Activated naive CD4-positive, alpha-beta T cell treated with Interleukin-2 at 50 U/mL for 16 hours (primary cell): Measurements from ENCODE around the gene KRTAP4-9.
"Not testable (repeated sequence)": the region's sequence is repeated elsewhere in the genome, so short reads cannot be mapped to it uniquely, and the experiment has no call there.

ENCODE experiments used
- DNase-seq: peaks from one replicate; pipeline ENCODE4 v3.0.0-alpha.2; 2020

KRTAP4-9 gene

DNA sequence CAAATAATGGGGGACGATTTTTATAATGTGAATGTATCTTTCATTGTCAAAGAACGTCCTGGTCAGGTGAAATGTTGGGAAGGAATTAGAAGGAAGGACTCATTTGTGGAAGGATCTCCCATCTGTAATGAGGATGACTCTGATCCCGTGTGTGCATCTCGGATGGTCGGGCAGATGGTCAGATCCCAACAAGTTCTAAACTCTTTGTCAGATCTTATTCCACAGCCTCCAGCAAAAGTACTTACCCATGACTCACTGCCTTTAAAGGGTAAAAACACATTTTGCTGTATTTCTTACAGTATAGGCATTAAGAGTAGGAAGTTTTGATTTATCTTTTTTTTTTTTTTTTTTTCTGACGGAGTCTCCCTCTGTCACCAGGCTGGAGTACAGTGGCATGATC, 6.7 kb upstream of the KRTAP4-9 start:
- no peak for DNase-seq

DNA sequence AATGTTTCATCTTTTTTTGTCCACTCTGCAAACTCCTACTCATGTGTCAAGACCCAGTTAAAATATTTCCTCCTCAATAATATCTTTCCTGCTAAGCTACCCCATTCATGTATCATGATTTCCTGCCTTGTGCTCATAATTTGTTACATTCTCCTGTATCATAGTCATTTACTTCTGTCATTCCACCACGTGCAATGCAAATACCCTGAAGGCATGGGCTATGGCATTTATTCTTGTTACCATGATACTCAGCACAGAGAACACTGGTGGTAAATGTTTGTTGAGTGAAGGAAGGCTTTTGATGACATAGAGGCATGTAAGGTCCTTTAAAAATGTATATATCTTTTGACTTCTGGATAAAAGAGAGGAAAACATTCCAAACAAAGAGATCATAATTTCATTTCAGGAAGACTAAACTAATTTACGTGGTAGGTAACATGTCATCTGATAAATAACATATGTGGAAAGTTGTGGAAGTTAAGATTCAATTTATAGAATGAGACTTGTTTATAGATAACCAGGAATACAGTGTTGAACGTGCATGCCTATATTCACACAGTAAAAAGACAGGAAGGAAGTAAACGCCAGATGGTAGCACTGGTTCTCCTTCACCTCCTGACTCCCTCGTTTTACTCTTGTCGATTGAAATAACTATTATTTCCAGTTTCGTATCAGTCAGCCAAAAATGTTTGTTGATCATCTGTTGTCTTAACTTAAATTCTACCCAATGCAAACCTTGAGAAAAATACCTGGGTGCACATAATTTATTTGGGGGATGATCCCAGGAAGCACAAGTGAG, 5.3 kb upstream of the KRTAP4-9 start:
- not testable (repeated sequence) for DNase-seq

DNA sequence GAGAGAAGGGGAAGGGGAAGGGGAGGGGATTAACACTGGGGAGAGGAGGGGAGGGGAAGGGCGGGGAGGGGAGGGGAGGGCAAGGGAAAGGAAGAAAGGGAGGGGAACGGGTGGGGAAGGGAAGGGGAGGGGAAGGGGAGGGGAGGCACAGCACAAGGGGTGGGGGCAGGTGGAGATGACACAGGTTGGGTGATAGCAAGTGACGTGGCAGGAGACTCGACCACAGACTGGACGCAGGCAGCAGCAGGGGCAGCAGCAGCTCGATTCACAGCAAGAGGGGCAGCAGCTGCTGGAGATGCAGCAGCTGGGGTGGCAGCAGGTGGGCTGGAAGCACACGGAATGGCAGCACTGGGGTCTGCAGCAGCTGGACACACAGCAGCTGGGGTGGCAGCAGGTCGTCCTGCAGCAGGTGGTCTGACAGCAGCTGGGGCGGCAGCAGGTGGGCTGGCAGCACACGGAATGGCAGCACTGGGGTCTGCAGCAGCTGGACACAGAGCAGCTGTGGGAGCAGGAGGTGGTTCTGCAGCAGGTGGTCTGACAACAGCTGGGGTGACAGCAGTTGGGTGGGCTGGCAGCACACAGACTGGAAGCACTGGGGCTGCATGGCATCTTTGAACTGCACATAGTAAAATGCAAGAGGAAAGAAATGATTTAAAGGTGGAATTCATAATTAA, 3.5 kb upstream of the KRTAP4-9 start, which contains the start of gene KRTAP4-16:
Gene KRTAP4-16, minus strand, starts transcription at position 624 of the 674 bp plus-strand sequence. Its CDS starts 0 bp downstream, at position 624.
- no peak for DNase-seq

DNA sequence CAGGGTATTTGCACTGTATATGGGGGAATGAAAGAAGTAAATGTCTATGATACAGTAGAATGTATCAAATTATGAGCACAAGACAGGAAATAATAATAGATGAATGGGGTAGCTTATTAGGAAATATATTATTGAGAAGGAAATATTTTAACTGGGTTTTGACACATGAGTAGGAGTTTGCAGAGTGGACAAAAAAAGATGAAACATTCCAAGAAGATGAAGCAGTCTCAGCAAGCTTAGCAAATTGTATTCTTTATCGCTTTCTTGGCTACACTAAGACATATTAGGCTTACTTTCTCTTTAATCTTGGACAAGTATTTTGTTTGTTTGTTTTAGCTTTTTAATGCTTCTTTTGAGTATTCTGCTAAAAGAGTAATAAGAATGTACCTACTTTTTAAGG, 1.3 kb upstream of the KRTAP4-9 start:
- no peak for DNase-seq

DNA sequence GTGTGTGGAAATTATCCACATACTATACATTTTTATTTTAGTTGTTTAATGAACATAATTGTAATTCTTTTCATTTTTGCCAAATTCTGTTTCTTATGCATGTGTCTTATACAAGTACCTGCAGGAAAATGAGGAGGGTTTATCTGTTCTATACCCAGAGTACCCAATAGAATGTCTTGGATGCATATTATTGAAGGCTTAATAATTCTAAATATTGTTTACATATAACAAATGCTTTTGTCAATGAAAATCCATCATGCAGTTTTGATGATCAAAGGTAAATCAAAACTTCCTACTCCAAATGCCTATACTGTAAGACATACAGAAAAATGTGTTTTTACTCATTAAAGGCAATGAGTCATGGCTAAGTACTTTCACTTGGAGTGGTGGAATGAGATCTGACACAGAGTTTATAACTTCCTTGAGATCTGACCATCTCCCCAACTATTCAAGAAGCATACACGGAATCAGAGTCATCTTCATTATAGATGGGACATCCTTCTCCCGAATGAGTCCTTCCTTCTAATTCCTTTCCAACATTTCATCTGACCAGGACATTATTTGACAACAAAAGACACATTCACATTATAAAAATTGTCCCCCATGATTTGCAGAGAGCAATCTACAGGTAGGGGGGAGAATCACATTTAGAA, 677 bp upstream of the KRTAP4-9 start:
- not testable (repeated sequence) for DNase-seq

DNA sequence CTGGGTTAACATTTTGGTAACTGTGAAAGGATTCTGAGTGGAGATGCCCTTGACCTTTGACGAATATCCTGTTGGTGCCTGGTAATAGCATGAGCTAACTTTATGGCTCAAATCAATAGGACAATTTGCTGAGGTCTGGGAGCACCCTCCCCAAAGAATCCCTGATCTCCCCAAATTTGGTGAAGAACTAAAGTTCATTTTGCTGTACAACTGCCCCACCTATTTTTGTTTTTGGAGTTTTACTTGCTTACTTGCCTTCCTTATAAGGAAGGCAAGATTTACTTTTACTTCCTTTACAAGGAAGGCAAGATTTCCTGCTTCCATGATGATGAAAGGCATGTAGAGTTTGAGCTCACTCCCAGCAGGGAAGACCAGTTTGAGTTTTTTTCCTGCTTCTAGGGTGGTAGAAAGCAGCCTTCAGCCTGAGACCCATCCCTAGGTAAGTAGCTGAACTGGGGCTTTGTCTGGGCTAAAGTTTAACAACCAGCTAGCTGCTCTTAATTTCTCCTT, 2.8 kb downstream of the KRTAP4-9 start:
- no peak for DNase-seq

DNA sequence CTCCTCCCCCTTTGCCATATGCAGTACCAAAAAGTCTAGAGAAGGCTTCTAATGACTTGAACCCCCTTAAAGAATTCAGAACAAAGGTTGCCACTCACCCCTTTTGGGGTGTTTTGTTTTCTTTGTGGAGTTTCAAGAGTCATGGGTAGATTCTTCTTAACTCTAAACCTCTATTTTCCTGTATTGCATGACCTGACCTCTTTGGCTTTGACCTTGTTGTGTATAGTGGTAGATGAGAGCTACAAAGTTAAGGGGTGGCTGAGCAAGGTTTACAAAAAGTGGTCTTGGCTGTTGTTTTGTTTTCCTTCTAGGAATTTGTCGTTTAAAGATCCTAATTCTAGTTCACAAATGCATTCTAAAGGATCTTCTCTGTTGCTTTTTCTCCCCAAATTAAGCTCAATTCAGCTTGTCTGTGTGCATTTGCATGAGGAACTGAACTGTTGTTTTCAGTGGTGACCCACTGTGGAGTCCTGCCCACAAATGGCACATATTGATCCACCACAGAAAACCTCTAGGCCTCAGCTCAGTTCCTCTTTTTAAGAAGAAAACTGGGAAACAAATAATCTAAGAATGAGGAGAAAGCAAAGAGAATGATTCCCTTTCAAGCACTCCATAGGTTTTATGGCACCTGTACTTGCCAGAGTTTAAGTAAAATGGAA, 3.7 kb downstream of the KRTAP4-9 start:
- DNase-seq = not testable (repeated sequence)

DNA sequence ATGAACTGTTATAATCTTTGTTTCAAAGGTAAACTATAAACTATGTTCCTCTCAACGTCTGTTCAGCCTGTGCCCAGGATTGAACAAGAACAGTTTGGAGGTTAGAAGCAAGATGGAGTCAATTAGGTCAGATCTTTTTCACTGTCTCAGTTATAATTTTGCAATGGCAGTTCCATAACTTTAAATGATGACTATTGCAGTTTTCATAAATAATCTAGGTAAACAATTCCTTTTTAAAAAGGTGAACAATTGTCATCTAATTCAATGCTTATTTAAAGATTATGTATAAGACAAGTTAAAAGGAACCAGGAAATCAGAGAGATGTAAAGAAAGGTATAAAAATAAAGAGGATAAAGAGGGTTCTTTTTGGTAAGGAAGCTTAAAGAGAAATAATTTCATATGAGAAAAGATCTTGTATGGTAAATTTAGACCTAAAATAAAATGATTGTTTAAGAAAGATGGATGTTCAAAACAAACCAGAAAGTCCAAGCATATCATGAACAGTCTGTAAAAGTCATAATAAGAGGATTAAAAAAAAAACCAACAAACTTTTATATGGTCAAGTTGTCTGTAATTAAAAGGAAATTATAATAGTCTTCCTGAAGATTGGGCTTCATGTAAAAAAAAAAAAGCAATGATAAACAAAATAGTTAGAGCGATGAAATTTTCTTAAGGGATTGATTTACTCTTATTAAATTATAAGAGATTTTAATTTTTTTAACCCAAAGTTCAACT, 6.1 kb downstream of the KRTAP4-9 start:
- no peak for DNase-seq

DNA sequence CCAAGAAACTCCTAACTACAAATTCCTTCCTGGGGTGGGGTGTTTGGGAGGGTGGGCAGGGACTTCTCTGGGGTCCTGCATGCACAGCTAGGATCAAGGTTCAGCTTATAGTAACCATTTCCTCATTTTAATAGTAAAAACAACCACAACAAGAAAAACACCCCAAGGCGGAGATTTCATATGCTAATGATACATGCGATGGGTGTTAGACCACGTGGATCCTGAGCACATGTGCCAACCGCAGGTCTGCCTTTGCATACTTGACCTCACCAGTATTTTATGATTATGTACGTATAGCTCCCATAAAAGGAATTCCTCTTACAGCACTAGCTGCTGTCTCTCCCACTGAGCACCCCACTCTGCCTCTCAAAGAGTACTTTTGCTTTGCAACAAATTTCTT, 11.1 kb downstream of the KRTAP4-9 start:
- no peak for DNase-seq

DNA sequence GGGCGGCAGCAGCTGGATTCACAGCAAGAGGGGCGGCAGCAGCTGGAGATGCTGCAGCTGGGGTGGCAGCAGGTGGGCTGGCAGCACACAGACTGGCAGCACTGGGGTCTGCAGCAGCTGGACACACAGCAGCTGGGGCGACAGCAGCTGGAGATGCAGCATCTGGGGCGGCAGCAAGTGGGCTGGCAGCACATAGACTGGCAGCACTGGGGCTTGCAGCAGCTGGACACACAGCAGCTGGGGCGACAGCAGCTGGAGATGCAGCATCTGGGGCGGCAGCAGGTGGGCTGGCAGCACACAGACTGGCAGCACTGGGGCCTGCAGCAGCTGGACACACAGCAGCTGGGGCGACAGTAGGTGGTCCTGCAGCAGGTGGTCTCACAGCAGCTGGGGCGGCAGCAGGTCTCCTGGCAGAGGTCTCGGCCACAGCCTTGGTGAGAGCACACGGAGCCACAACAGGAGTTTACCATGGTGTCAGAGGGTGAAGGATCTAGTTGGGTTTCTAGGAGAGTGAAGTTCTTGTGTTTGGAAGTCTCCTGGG, 12.7 kb downstream of the KRTAP4-9 start, which contains the start of gene KRTAP4-11:
Gene KRTAP4-11, minus strand, starts transcription at position 528 of the 541 bp plus-strand sequence. Its CDS starts 58 bp downstream, at position 470.
- DNase-seq = not testable (repeated sequence)

DNA sequence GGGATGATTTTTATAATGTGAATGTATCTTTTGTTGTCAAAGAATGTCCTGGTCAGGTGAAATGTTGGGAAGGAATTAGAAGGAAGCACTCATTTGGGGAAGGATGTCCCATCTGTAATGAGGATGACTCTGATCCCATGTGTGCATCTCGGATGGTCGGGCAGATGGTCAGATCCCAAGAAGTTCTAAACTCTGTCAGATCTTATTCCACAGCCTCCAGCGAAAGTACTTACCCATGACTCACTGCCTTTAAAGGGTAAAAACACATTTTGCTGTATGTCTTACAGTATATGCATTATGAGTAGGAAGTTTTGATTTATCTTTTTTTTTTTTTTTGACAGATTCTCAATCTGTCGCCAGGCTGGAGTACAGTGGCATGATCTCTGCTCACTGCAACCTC, 13.5 kb downstream of the KRTAP4-9 start:
- DNase-seq = no peak

DNA sequence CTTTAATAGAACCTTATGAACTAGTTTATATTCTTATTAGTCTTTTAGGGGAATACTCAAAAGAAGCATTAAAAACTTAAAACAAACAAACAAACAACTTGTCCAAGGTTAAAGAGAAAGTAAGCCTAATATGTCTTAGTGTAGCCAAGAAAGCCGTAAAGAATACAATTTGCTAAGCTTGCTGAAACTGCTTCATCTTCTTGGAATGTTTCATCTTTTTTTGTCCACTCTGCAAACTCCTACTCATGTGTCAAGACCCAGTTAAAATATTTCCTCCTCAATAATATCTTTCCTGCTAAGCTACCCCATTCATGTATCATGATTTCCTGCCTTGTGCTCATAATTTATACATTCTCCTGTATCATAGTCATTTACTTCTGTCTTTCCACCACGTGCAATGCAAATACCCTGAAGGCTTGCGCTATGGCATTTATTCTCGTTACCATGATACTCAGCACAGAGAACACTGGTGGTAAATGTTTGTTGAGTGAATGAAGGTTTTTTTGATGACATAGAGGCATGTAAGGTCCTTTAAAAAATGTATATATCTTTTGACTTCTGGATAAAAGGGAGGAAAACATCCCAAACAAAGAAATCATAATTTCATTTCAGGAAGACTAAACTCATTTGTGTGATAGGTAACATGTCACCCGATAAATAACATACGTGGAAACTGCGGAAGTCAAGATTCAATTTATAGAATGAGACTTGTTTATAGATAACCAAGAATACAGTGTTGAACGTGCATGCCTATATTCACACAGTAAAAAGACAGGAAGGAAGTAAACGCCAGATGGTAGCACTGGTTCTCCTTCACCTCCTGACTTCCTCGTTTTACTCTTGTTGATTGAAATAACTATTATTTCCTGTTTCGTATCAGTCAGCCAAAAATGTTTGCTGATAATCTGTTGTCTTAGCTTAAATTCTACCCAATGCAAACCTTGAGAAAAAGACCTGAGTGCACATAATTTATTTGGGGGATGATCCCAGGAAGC, 14.8 kb downstream of the KRTAP4-9 start:
- not testable (repeated sequence) for DNase-seq

DNA sequence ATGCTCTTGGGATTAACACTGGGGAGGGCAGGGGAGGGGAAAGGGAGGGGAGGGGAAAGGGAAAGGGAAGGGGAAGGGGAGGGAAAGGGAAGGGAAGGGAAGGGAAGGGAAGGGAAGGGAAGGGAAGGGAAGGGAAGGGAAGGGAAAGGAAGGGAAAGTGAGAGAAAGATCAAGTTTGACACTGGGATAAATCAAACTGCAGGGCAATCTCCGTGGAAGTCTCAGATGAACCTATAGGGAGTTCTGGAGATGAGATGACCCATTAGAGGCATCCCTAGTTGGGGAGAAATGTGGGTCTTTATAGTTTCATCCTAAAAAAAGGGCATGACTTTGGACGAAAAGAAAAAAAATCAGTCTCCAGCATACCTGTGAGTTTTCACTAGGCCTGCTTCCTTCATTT, 16.6 kb downstream of the KRTAP4-9 start:
- no peak for DNase-seq

DNA sequence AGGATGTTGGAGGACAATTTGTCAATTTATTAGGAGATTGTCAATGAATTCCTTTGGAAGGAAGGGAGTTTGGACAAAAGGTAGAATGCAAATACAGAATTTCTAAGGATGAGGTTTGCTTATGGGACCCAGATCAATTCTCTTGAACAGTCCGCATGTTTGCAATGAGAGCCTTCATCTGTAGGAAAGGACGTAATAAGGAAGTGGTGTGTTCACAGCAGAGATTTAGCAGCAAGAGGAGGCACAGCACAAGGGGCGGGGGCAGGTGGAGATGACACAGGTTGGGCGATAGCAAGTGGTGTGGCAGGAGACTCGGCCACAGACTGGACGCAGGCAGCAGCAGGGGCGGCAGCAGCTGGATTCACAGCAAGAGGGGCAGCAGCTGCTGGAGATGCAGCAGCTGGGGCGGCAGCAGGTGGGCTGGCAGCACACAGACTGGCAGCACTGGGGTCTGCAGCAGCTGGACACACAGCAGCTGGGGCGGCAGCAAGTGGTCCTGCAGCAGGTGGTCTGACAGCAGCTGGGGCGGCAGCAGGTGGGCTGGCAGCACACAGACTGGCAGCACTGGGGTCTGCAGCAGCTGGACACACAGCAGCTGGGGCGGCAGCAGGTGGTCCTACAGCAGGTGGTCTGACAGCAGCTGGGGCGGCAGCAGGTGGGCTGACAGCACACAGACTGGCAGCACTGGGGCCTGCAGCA, 18.3 kb downstream of the KRTAP4-9 start:
- DNase-seq = not testable (repeated sequence)

DNA sequence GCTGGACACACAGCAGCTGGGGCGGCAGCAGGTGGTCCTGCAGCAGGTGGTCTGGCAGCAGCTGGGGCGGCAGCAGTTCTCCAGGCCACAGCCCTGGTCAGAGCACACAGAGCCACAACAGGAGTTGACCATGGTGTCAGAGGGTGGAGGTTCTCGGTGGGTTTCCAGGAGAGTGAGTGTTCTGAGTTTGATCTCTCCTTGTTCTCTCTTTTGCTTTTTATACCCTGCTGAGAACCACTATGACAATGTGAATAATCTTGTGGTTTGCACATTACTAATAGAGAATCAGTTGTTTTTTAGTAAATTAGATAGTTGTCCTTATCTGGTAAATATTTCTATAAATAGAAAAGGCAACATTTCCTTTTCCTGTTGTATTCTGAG, 18.8 kb downstream of the KRTAP4-9 start, which contains the start of gene KRTAP4-12:
Gene KRTAP4-12, minus strand, starts transcription at position 192 of the 381 bp plus-strand sequence. Its CDS starts 60 bp downstream, at position 132.
- not testable (repeated sequence) for DNase-seq

DNA sequence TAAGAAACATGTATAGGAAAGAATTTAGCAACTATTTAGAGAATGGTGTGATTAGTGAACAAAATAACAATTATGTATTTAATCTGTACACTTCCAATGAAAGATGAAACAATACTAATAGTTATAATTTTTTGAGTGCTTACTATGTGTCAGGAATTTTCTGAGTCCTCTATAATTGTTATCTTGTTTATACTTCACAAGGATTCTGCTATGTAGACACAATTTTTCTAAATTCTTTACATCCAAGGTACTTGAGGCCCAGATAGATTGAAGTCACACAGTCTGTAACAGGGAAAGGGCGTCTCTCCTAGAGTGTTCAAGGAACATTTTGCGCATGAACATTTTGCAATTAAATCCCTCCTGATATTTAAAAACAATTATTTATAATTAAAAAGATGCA, 19.9 kb downstream of the KRTAP4-9 start:
- DNase-seq = no peak

DNA sequence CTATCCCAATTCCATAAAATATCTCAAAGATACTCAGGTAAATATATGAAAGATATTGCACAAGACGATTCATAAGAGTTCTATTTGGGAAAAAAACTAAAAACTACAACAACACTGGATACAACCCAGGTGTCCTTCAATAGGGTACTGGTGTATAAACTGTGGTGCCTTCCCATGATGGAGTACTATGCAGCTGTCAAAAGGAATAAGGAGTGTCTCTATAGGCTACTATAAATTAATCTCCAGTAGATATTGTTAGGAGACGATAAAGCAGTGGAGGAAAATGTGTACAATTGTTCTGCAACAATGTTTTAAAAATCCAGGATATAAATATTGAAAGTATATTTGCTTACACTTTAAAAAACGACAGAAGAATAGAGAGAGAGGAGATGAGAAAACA, 21.2 kb downstream of the KRTAP4-9 start:
- DNase-seq = no peak

DNA sequence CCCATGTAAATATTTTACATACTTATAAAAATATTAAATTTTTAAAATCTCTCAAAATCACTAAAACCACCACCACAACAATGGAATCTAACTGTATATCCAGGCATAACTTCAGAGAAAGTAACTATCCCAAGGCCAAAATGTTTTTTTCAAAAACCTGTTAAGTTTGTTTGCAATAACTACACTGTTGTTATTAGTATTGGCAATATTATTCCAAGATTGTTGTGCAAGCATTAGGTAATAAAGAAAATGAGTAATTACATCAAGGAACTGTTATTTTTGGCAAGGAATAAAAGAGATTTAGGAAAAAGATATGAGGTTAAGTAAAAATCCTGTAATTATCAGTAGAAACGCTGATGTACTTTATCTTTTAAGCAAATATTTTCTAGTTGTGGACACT, 22.2 kb downstream of the KRTAP4-9 start:
- DNase-seq = no peak

DNA sequence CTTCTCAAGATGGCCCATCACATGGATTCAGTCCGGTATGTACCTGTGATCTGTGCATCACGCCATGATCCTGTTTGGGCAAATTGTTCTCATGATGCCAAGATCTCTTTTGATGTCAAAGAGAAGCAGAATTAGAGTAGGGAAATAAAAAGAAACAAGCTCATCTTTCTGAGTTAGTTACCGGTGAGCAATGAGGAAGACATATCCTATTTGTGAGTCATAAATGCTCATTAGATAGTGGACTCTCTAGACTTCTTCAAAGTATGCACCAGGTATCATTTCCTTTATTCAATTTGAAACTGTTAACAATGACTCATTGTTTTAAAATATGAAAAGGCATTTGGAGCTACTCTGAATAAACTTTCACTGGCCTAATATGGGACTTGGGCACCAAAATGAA, 26.8 kb downstream of the KRTAP4-9 start:
- DNase-seq = no peak
